ENCODE results near the gene LRRC43.
"Not testable (repeated sequence)": the region's sequence is repeated elsewhere in the genome, so short reads cannot be mapped to it uniquely, and the experiment has no call there.

LRRC43 gene

GRCh38 chr12:122155705-122156104 is 27.2 kb upstream of the LRRC43 start:
- no peak for DNase-seq (ENCODE audit: low read depth in 2 of 2)

GRCh38 chr12:122158700-122159285 is 24.1 kb upstream of the LRRC43 start:
- no peak for DNase-seq (ENCODE audit: low read depth in 2 of 2)

GRCh38 chr12:122159882-122160281 is 23.0 kb upstream of the LRRC43 start:
- no peak for DNase-seq (ENCODE audit: low read depth in 2 of 2)

- DNase-seq (ENCODE audit: low read depth in 2 of 2): no peak
These were observed 22.2 kb upstream of the LRRC43 start for GRCh38 chr12:122160761-122161160.

GRCh38 chr12:122161682-122162081 is 21.2 kb upstream of the LRRC43 start:
- DNase-seq (ENCODE audit: low read depth in 2 of 2): peak in 1 of 2 donors; percentile 7

GRCh38 chr12:122162976-122163375 is 19.9 kb upstream of the LRRC43 start:
- no peak for DNase-seq (ENCODE audit: low read depth in 2 of 2)

- no peak for DNase-seq (ENCODE audit: low read depth in 2 of 2)
These were observed 16.2 kb upstream of the LRRC43 start for GRCh38 chr12:122166422-122167349.

GRCh38 chr12:122167356-122167925 is 15.5 kb upstream of the LRRC43 start:
- no peak for DNase-seq (ENCODE audit: low read depth in 2 of 2)

GRCh38 chr12:122168492-122168891 is 14.4 kb upstream of the LRRC43 start:
- DNase-seq (ENCODE audit: low read depth in 2 of 2): no peak

GRCh38 chr12:122171399-122171798 is 11.5 kb upstream of the LRRC43 start:
- DNase-seq (ENCODE audit: low read depth in 2 of 2): no peak

- no peak for DNase-seq (ENCODE audit: low read depth in 2 of 2)
These were observed 10.5 kb upstream of the LRRC43 start for GRCh38 chr12:122172262-122172939.

- no peak for DNase-seq (ENCODE audit: low read depth in 2 of 2)
These were observed 8.6 kb upstream of the LRRC43 start, which contains the start of gene IL31 for GRCh38 chr12:122174155-122174845. Gene IL31, minus strand, starts transcription at chr12:122174221. Its CDS starts 49 bp downstream, at chr12:122174172.

GRCh38 chr12:122176473-122176872 is 6.5 kb upstream of the LRRC43 start:
- DNase-seq (ENCODE audit: low read depth in 2 of 2): not testable (repeated sequence)

GRCh38 chr12:122183588-122183940 is 641 bp downstream of the LRRC43 start:
- DNase-seq (ENCODE audit: low read depth in 2 of 2): no peak

- DNase-seq (ENCODE audit: low read depth in 2 of 2): no peak
These were observed 1.6 kb downstream of the LRRC43 start for GRCh38 chr12:122184517-122184916.

GRCh38 chr12:122185079-122185478 is 2.2 kb downstream of the LRRC43 start:
- no peak for DNase-seq (ENCODE audit: low read depth in 2 of 2)

GRCh38 chr12:122185494-122186082 is 2.7 kb downstream of the LRRC43 start:
- no peak for DNase-seq (ENCODE audit: low read depth in 2 of 2)

- DNase-seq (ENCODE audit: low read depth in 2 of 2): no peak
These were observed 4.5 kb downstream of the LRRC43 start for GRCh38 chr12:122187466-122187865.

- no peak for DNase-seq (ENCODE audit: low read depth in 2 of 2)
These were observed 6.9 kb downstream of the LRRC43 start for GRCh38 chr12:122189626-122190475.
